Measurements from ENCODE around the gene ISM1.

Gene ISM1

DNA sequence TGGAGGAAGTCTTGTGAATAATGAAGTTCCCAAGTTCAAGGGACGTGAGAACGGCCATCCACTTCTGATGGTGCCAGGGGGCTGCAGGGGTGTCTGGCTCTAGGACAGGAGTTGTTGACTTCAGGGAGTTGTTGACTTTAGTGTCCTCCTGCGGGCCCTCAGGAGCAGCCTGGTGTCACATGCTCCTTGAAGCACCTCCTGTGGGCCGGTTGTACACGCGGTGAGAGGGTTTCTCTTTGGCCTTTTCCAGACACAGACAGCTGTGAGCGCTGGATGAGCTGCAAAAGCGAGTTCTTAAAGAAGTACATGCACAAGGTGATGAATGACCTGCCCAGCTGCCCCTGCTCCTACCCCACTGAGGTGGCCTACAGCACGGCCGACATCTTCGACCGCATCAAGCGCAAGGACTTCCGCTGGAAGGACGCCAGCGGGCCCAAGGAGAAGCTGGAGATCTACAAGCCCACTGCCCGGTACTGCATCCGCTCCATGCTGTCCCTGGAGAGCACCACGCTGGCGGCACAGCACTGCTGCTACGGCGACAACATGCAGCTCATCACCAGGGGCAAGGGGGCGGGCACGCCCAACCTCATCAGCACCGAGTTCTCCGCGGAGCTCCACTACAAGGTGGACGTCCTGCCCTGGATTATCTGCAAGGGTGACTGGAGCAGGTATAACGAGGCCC is 77.8 kb downstream of the ISM1 start:
- H3K9me3 ChIP-seq = no peaks in the 10 kb centered on the region
- TF ChIP-seq, protein P1, sequence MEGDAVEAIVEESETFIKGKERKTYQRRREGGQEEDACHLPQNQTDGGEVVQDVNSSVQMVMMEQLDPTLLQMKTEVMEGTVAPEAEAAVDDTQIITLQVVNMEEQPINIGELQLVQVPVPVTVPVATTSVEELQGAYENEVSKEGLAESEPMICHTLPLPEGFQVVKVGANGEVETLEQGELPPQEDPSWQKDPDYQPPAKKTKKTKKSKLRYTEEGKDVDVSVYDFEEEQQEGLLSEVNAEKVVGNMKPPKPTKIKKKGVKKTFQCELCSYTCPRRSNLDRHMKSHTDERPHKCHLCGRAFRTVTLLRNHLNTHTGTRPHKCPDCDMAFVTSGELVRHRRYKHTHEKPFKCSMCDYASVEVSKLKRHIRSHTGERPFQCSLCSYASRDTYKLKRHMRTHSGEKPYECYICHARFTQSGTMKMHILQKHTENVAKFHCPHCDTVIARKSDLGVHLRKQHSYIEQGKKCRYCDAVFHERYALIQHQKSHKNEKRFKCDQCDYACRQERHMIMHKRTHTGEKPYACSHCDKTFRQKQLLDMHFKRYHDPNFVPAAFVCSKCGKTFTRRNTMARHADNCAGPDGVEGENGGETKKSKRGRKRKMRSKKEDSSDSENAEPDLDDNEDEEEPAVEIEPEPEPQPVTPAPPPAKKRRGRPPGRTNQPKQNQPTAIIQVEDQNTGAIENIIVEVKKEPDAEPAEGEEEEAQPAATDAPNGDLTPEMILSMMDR (IDR thresholded peaks at IDR 0.05; ENCODE audit: low read depth, low read length) = no peak
- H3K4me3 ChIP-seq (ENCODE audit: low read depth, low read length) = no peak overlapping the region
- no peaks in the 10 kb centered on the region for H3K4me1 ChIP-seq
- DNase-seq = no peak
- H3K27me3 ChIP-seq = peaks cover 20% of the 10 kb centered on the region
- H3K36me3 ChIP-seq = no peaks in the 10 kb centered on the region

DNA sequence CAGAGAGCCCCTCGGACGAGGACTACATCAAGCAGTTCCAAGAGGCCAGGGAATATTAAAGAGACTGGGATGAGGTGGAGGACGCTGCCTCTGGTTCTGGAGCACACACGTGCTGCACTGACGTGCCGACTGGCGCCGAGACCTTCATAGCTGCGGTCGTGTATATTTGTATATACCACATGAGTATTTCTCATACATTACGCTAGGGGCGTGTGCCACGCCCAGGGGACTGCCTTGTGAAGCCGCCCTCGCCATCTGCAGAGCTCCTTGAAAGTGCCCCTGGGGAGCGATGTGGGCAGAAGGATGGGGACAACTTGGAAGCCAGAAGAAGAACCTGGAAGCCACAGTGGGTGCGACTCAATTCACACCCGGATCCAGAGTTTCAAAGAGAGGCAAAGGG is 78.3 kb downstream of the ISM1 start:
- TF ChIP-seq, protein P1 (IDR thresholded peaks at IDR 0.05; ENCODE audit: low read depth, low read length) = 0 out of 2 replicates have a peak, but pooled peaks have one; percentile 6
- no peak for DNase-seq

DNA sequence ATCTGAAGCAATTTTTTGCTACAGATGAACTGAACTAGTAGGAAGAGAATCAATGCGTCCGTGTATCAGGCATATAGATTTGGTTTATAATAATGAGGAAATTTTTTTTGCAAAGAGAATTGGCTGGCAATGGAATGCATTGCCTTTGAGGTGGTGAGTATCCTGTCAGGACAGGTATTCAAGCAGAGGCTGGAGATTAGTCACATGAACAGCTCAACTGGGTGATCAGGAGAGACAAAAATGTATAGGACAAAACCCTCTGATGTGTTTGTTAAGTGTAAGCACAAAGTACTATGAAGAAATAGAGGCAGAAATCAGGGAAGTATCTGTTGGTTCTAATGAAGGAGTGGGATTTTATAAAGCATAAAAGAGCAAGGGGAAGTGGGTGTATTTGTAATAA is 80.5 kb downstream of the ISM1 start:
- Histone ChIP-seq H3K4me1 (no peaks in the 10 kb centered on the region), H3K36me3 (no peaks in the 10 kb centered on the region), H3K4me3 (ENCODE audit: low read depth, low read length) (no peak overlapping the region), H3K9me3 (no peaks in the 10 kb centered on the region), H3K27me3 (peaks cover 16% of the 10 kb centered on the region)
- TF ChIP-seq, protein P1 (IDR thresholded peaks at IDR 0.05; ENCODE audit: low read depth, low read length) = no peak
- DNase-seq = no peak

More for the DNA sequence above, 78.3 kb downstream of the ISM1 start:
- peaks cover 20% of the 10 kb centered on the region for H3K27me3 ChIP-seq
- no peak overlapping the region for H3K4me3 ChIP-seq (ENCODE audit: low read depth, low read length)
- no peaks in the 10 kb centered on the region for H3K9me3 ChIP-seq
- H3K36me3 ChIP-seq = no peaks in the 10 kb centered on the region
- no peaks in the 10 kb centered on the region for H3K4me1 ChIP-seq

DNA sequence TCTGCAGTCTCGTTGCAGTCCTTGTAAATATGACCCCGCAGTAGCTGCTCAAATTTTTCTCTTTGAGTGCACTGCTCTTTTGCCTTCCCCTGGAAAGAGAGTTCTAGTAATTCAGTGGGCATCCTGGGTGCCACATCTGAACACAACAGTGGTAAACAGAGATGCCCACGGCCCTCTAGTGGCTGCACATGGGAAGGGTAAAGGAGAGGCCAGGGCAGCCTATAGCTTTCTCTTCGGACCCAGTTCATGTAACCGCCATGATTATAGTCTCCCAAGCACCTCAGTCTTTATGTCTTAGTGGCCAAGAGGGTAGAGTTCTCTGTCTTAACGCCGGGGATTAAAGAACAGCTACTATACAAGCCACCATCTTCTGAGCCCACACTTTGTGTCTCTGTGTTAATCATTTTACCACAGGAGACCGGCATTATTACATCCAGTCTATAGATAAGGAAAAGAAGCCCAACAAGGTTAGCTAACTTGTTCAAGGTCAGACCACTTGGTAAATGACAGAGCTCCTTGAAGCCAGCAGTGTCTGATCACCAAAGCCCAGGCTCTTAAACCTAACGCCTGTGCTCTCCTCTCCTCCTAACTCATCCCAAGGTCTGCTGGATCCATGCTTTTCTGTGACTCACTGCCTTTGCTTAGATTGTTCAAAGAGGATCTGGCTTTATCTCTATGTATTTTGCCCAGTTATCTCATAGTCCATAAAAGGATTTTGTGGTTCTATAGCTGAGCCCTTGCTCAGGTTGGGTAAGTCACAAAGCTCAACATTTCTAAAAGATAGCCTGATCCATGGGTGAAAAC is 81.8 kb downstream of the ISM1 start:
- H3K36me3 ChIP-seq = no peaks in the 10 kb centered on the region
- peaks cover 11% of the 10 kb centered on the region for H3K27me3 ChIP-seq
- no peak overlapping the region for H3K4me3 ChIP-seq (ENCODE audit: low read depth, low read length)
- H3K9me3 ChIP-seq = no peaks in the 10 kb centered on the region
- TF ChIP-seq, protein P1 (IDR thresholded peaks at IDR 0.05; ENCODE audit: low read depth, low read length) = peak; percentile 81
- H3K4me1 ChIP-seq = no peaks in the 10 kb centered on the region
- DNase-seq = peak; percentile 37

DNA sequence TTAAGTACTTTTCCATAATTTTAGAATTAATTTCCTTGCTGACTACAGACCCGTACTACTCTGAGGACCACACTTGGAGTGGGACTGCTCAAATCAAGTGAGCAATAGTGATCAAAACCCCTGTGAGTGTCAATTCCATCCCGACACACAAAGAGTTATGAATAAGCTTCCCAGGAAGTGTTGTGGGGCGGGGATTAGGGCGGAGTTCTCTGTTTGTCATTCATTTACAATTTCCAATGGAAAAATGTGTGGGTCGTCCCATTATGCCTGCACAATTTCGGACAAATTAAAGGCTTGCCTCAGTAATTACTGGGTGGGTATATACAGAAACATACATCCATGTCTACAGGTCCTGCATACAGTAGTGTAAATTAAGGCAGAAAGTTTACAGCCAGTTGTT is 84.2 kb downstream of the ISM1 start:
- no peaks in the 10 kb centered on the region for H3K9me3 ChIP-seq
- no peaks in the 10 kb centered on the region for H3K36me3 ChIP-seq
- H3K4me1 ChIP-seq = no peaks in the 10 kb centered on the region
- H3K4me3 ChIP-seq (ENCODE audit: low read depth, low read length) = no peak overlapping the region
- H3K27me3 ChIP-seq = peaks cover 7% of the 10 kb centered on the region; the same call in 1 of the 2 replicates
- TF ChIP-seq, protein P1 (IDR thresholded peaks at IDR 0.05; ENCODE audit: low read depth, low read length) = no peak
- DNase-seq = no peak

Data from BE2C (cell line).